ENCODE results near the gene LHCGR.

DNA sequence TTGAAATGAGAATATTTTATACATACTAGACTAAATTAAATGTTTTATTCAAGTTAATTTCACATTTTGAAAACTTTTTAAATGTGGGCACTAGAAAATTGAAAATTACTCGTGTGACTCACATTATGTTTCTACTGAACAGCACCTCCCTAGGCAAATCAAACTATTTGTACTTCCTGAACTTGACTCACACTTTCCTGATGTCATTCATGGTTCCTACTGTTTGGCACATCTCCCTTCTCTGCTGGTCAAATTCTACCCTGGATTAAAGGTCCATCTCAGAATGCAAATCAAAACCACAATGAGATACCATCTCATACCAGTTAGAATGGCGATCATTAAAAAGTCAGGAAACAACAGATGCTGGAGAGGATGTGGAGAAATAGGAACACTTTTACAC is 16.7 kb downstream of the LHCGR start:
- TF ChIP-seq, protein P1, sequence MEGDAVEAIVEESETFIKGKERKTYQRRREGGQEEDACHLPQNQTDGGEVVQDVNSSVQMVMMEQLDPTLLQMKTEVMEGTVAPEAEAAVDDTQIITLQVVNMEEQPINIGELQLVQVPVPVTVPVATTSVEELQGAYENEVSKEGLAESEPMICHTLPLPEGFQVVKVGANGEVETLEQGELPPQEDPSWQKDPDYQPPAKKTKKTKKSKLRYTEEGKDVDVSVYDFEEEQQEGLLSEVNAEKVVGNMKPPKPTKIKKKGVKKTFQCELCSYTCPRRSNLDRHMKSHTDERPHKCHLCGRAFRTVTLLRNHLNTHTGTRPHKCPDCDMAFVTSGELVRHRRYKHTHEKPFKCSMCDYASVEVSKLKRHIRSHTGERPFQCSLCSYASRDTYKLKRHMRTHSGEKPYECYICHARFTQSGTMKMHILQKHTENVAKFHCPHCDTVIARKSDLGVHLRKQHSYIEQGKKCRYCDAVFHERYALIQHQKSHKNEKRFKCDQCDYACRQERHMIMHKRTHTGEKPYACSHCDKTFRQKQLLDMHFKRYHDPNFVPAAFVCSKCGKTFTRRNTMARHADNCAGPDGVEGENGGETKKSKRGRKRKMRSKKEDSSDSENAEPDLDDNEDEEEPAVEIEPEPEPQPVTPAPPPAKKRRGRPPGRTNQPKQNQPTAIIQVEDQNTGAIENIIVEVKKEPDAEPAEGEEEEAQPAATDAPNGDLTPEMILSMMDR (IDR thresholded peaks at IDR 0.05; ENCODE audit: poor library complexity, severe bottlenecking) = no peak
- no peak for TF ChIP-seq EZH2 (IDR thresholded peaks at IDR 0.05; ENCODE audit: borderline replicate concordance, insufficient read depth, low read length, poor library complexity, severe bottlenecking)
- TF ChIP-seq POLR2AphosphoS5 (IDR thresholded peaks at IDR 0.05) = no peak

Data from neural cell (in vitro differentiated cells).